Stimulated activated CD4-positive, alpha-beta T cell treated with anti-CD3 and anti-CD28 coated beads, TNF-alpha, amount 100 ng/mL, for 24 hours (primary cell): Measurements from ENCODE around the gene SLC35G6.
"Not testable (repeated sequence)": the region's sequence is repeated elsewhere in the genome, so short reads cannot be mapped to it uniquely, and the experiment has no call there.

Experiments used
- DNase-seq, 3 experiments: peaks; one replicate each; pipeline ENCODE4 v3.0.0-alpha.2; 2020; ENCODE audit warnings: low read depth in 3 of 3

SLC35G6 gene

DNA sequence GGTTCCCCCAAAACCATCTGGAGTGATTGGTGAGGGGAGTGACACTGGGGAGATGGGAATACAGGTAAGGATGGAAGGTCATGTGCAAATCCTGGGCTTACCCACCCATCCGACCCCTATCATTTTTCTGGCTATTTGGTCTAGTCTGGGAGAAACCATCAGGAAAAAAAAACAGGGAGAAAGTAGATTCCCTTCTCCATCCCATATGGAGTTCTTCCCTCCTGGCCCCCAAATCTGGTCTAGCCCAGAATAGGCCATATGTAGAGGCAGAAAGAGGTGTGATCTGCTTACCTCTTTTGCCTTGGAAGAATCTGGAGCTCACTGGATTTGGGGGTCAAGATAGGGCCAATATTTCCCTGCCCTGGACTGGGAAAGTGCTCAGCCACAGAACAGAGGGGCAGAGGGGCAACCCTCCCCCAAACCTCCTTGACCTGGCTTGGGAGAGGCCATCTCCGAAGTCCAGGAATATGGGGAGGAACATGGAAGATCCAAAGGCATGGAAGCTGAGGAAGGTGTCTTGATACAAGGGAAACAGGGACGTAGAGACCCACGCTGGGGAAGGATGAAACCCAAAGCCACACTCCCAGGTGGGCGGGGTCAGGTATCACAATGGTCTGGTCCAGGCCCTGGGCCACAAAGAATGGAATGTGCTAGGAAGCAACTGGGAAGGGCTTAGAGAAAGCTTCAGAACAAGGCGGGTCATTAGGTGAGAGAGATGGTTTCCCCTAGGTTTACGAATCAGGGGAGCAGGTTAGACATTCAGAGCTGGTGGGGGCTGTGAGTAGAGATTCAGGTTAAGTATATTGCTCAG, 20.2 kb upstream of the SLC35G6 start:
- DNase-seq, result no peak

DNA sequence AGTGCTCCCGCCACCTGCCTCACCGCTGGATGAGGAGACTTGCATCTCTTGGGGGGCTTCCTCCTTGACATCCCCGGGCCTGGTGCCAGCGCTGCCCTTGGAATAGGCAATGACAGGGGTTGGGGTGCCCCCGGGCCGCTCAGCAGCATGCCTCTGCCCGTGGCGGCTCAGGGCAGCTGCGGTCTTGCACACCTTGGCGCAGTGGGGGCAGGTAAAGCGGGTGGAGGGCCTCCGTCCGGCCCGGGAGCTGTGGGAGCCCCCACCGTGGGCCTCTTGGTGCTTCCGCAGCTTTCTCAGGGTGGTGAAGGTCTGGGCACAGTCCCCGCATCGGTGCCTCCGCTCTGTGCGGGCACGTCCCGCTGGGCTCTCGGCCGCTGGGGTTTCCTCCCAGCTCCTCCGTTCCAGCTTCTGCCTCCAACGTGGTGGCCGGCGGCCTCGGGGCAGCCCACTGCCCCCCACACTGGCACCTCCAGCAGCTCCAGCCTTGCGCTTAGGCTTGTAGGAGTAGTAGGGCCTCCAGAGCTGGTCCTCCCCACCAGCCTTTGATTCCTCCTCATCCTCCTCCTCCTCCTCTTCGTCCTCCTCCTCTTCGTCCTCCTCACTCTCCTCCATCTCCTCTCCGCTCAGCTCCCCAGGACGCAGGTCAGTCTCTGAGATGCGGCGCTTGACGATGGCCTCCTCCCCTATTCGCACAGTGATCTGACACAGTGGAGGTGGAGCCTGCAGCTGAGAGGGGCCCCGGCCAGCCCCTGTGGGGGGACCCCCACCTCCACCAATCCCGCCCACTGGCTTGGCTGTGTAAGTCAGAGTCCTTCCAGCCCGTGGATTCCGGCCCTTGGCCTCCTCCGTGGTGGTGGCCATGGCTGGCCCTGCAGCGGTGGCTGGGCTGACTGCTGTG, 18.5 kb upstream of the SLC35G6 start:
- no peak for DNase-seq

DNA sequence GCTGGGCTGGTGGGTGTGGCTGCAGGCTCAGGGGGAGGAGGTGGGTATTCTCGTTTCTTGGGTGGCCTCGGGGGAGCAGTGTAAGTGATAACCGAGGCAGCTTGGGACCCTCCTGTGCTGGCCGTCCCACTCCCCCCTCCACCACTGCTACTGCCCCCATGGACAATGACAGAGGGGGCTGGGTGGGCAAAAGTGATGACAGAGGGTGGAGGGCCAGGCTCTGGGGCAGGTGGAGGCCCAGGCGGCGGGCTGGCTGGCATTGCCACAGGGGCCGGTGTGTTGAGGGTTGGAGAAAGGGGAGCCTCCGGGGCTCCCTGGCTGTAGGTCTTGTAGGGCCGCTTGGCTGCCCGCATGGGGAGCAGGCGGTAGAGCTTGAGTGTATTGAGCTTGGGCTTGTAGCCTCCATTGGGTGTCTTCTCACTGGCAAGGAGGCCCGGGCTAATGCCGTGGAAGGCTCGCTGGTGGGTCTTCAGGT, 17.8 kb upstream of the SLC35G6 start:
- no peak for DNase-seq

DNA sequence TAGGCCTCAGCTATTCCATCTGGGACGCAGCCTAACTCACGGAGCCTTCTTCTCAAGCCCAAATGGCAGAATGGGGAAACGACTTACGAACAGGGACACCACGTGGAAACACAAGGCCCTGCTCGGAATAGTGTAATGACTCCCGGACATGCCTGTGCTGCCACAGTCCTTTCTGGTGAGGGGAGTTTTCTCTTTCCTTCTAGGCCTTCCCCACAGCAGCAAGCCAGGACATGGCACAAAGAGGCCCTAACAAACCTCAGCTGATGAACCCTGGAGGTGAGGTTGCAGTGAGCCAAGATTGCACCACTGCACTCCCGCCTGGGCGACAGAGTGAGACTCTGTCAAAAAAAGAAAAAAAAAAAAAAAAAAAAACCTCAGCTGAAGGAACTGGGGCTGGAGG, 17.2 kb upstream of the SLC35G6 start:
- DNase-seq, result no peak

DNA sequence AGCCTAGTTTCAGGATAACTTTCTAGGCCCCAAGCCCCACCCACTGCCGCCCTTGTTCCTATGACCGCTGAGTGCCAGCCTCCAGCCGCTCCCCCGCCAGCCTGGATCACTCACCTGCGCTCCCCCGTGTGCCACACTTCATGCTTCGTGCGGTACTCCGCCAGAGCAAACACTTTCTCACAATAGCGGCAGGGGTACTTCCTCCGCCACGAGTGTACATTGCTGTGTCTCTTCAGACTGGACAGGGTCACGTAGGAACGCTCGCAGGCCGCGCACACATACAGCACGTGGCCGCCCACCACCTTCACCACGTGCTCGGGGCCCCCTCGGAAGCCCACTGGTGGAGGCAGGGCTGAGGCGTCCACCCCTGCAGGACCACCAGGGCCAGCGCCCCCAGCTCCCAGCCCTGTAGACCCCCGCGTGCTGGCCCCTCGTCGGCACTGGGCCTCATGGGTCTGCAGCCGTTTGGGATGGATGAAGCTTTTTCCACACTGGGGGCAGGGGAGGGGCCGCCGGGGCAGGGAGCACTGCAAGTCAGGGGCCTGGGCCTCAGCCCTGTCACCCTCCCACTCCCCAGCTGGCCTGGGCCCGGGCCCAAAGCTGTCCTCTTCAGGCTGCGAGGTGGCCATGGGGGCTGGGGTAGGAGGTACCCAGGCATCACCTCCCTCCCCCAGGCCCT, 15.5 kb upstream of the SLC35G6 start:
- DNase-seq, result no peak

DNA sequence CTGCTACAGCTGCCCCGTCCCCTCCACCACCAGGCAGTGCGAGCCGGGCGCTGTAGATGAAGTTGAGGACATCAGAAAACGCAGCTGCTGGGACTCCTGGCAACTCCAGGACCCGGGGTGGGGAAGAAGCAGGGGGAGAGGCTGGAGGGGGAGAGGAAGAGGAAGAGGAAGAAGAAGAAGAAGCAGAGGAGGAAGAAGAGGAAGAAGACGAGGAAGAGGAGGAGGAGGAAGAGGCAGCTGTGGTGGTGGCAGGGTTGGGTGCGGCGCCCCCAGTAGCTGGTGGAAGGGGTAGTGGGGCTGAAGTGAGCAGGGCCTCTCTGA, 15.0 kb upstream of the SLC35G6 start:
- DNase-seq, result no peak

DNA sequence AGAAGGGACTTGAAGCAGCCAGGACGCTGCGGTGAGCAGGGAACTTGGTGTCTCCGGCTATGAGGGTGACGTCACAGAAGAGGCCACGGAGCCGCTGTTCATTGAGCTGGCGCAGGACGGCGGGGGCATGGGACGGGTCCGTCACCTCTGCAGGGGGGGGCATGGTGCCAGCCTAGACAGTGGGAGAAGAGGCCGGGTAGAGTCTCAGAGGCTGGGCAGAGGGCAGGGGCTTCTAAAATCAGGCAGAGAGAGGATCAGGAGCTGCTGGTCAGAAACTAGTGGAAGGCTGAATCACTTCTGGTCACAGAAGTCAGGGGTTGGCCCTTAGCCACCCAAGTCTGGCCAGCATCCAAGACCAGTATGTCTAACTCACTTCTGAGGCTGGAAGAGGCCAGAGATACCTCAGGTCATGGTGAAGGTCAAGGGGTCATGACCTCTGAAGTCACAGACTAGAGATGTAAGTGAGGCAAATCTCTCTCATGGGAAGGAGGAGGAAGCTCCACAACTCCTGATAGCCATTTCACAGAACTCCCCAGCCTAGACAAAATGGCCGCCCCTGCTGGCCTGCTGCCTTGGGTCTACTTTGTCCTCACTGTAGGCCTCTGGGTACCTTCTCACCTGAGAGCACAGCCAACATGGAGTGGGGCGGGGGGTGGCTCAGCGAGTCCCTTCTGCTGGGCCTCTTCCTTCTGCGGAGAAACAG, 14.5 kb upstream of the SLC35G6 start:
- DNase-seq, result no peak

DNA sequence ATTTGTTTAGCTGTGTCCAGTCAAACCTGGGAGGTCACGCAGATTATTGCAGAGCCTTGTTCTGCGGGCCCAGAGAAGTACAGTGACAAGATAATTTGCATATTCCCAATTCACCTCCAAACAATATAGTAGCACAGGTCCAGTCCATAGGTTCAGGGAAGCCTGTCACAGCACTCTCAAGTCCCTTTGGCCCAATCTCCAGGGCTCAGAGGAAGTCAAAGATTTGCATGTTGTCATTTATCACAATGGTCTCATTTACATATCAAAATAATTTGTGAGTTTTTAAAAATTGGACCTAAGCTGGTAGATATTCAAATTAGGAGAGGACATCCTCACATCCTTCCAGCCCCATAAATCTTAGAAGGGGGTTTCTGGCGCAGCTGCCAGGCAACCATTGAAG, 13.7 kb upstream of the SLC35G6 start:
- no peak for DNase-seq

DNA sequence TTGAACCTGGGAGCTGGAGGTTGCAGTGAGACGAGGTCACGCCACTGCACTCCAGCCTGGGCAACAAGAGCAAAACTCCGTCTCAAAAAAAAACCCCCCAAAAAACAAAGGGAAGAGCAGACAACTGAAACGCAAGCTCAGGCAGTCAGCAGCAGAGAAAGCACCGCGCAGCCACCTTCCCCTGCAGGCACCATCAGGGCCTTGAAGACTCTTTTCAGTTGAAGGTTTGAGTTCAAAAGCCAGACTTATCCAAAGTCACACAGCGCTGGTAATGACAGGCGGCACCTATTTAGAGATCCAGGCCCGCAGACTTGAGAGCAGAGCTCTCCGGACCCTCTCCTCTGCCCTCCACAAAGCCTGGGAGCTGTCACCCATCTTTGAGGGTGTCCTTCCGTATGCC, 13.0 kb upstream of the SLC35G6 start:
- no peak for DNase-seq

DNA sequence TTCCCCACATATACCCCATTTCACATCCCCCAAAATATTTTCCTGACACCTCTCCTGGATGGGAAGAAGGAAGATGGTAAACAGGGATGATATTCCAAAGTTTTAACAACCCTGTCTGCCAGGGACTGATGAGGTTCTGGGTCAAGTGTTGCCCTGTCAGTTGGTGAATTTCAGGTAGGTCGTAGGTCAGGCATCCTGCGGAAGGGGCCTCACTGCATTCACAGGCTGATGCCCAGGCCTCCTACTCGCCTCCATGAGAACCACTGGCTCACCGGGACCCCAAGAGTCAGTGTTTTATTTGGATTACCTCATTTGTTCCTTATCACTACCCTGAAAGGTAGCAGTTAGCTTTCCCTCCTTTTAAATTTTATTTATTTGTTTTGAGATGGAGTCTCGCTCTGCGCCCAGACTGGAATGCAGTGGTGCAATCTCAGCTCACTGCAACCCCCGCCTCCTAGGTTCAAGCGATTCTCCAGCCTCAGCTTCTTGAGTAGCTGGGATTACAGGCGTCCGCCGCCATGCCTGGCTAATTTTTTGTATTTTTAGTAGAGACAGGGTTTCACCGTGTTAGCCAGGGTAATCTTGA, 12.3 kb upstream of the SLC35G6 start:
- DNase-seq, result no peak

DNA sequence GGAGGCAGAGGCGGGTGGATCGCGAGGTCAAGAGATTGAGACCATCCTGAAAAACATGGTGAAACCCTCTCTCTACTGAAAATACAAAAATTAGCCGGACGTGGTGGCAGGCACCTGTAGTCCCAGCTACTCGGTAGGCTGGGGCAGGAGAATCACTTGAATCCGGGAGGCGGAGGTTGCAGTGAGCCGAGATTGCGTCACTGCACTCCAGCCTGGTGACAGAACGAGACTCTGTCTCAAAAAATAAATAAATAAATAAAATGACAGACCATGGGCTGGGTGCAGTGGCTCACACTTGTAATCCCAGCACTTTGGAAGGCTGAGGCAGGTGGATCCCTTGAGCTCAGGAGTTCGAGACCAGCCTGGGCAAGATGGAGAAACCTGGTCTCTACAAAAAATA, 11.4 kb upstream of the SLC35G6 start:
- not testable (repeated sequence) for DNase-seq

DNA sequence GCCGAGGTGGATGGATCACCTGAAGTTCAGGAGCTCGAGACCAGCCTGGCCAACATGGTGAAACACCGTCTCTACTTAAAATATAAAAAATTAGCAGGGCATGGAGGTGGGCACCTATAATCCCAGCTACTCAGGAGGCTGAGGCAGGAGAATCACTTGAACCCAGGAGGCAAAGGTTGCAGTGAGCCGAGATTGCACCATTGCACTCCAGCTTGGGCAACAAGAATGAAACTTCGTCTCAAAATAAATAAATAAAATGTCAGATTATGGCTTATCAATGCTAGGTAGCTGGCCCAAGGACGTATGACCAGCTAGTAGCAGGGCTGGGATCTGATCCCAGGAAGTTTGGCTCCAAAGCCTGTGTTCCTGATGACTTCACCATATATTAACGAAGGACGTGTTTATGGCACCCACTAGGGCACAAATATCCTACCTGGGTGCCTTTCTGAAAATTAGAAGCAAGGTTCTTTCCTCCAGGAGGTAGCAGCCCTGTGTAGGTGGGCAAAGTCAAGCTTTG, 10.7 kb upstream of the SLC35G6 start:
- DNase-seq, result not testable (repeated sequence)

DNA sequence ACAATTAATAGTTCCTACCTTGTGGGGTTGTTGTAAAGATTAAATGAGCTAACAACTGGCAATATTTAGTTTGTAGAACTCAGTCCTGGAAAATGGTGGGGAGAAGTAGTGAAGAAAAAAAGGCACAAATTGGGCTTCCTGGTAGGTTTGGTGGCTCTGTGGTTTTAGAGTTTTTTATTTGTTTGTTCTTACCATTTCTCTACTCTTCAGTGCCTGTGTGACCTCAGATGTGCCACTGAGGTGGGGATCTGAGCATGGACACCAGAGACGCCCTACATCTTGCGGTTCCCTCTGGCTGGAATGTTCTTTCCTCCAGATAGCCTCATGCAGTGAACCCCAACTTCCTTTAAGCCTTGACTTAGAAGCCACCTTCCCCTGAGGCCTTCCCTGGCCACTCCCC, 9.5 kb upstream of the SLC35G6 start:
- DNase-seq, result no peak

DNA sequence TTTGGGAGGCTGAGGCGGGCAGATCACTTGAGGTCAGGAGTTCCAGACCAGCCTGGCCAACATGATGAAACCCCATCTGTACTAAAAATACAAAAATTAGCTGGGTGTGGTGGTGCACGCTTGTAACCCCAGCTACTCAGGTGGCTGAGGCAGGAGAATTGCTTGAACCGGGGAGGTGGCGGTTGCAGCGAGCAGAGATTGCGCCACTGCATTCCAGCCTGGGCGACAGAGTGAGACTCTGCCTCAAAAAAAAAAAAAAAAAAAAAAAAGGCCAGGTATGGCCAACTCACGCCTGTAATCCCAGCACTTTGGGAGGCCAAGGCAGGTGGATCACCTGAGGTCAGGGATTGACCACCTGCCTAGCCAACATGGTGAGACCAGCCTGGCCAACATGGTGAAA, 6.5 kb upstream of the SLC35G6 start:
- not testable (repeated sequence) for DNase-seq

DNA sequence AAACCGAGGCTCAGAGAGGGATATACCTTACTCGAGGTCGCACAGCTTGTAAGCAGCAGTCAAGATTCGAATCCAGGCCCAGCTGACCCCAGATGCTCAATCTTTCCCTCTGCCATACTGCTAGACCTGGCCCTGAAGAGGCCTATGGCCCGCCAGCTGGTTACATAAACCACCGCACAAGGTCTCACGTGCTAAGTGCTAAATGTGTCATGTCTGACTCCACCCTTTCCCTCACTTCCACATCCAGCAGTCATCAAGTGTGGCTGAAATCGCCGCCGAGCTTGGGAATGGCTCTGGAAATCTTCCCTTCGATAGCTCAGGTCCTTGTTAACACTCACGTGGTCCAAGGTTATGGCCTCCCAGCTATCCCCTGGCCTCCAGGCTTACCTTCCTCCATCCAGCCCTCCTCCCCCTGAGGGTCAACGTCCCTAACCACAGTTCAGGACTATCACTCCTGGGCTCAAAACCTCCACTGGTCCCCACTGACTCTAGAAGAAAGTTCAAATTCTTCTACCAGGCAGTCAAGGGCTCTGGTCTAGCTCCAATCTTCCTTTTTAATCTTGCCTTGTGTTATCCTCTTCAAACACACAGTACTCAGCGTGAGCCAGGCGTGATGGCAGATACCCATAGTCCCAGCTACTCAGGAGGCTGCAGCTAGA, 5.4 kb upstream of the SLC35G6 start:
- DNase-seq, result no peak

DNA sequence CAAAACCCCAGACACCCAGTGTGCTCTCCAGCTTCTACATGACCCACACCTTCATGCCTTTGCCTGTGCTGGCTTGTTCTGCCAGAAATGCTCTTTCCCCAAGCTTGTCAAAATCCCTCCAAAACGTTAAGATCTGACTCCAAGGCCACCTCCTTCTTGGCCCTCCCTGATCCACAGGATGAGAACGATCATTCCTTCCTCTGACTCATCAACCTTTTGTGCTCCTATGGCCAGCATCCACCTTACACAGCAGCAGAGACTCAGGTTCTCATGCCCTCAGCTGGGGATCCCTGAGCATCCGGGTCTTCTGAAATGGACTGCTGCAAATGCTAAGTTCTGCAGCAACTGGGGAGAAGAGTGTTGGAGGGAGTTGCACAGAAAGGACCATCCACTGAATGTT, 4.8 kb upstream of the SLC35G6 start:
- DNase-seq, result no peak

DNA sequence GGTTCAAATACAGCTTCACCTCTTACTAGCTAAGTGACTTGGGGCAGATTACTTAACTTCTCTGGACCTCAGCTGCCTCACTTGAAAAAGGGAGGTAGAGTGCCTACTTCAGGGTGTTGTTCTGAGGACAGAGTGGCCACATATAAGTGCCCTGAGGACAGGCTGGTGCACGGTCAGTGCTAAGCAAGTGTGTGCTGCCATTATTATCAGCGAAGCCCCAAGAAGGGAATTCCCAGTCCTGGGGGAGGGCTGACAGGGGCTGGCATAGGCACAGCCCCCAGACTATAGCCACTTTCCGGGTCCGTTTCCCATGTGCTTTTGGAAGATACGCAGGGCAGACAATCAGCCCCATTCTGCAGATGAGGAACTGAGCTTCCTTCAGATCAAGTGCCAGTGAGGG, 4.3 kb upstream of the SLC35G6 start:
- DNase-seq, result no peak

DNA sequence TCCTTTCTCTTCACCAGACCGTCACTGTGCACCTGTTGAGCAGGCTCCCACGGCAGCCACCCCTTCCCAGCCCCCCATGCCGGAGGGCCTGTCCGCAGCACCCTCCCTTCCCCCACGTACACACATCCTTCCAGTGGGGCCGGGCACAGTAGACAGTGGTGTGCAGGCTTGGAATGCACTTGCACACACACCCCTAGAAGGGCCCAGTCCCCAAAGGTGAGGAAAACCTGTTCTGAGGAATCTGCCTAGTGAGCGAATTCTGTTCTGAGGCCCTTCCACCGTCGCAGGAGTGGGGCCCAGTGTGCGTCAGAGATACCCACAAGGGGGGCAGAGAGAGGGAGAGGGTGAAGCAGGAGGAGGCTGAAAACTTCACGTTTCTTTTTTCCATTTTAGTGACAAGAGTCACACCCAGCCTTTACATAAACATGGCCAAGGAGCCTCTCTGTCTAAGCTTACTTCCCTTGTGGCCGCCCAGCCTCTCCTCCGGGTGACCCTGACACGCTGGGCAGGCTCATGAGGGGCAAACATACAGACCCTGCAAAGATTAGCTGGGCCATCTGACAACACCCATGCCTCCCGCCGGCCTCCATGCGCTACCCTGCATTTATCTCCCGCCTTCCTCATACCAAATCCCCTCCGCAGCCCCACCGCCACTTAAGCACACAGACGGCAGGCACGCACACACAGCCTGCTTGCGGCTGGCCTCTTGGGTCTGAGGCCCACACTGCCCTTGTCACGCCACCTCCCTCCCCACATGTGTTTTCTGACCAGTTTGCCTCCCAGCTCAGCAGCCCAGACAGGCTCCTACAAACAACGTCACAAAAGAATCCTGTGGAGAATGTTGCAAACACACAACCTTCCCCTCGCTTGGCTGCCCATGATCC, 3.6 kb upstream of the SLC35G6 start:
- no peak for DNase-seq
